Superior temporal gyrus (tissue), 1 donor: ENCODE measurements around the gene SMIM8.

ENCODE experiments used
- DNase-seq: peaks from one replicate; pipeline ENCODE4 v3.0.0-alpha.2; 2016; ENCODE audit errors: extremely low spot score

SMIM8 gene

DNA sequence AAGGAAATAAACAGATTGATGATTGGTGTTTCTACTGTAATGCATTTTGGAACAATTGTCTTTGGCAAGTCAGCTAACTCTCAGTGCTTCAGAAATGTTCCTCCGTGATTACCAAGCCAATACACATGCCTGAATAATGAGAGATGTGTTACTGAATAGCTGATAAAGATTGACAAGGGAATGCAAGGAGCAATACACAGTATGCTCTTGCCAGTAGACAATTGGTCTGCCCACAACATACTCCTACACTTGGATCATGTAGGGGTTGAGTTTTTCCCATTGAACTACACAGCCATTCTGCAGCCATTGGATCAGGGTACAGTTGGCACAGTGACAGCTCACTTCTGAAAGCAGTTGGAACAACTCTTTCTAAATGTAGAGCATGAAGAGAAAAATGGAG lies 12.3 kb downstream of the SMIM8 start:
- no peak for DNase-seq

DNA sequence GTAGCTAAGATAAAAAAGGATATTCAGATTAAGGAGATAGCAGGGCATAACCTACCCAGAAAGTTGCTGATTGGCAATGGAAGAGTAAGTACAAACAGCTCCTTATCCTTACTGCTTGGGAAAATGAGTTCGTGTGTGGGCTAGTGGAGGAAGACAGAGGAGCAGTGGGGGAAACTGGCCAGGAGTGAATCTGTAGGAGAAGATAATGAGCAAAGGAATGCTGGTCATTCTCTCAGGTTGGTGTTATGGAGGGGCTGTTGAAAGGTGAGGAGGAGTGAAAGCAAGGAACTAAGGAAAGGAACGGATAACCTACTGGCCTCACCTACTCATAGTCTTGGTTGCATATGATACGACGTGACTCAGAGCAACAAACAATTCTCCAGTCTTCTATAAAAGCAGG lies 14.0 kb downstream of the SMIM8 start:
- no peak for DNase-seq

DNA sequence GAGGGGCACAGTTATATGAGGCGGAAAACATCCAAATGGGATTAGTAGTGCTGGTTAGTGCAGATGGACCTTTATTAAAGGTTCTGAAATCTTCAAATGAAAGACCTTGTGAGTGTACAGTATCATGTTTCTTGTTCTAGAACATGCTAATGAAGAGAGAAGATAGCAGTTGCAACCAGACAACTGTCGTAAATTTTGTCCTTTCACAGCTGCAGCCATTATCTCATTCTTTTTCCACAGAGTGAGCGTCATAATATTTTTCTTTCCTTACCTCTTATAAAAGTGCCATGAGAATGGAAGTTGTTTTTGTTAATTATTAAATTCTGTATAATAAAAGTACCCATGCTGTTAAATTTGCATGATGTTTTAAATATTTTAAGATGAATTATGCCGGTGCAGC lies 17.8 kb downstream of the SMIM8 start:
- DNase-seq = no peak

DNA sequence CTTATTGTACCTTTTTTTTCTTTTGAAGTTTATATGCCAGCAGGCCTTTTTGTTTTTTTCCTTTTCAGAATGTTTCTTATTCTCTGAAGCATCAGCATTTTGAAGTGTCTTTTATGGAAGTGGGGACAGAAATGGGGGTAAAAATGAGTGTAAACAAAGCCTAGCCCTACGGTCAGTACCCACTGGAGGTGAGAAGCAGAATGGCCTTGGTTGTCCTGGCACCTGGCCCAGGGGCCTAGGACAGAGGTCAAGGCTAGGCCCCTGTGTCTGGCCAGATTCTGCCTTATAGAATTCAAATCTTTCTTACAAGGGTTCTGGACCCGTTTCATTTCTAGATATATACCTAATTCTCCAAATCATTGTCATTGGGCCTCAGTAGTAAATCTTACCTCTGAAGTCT lies 18.8 kb downstream of the SMIM8 start:
- no peak for DNase-seq

DNA sequence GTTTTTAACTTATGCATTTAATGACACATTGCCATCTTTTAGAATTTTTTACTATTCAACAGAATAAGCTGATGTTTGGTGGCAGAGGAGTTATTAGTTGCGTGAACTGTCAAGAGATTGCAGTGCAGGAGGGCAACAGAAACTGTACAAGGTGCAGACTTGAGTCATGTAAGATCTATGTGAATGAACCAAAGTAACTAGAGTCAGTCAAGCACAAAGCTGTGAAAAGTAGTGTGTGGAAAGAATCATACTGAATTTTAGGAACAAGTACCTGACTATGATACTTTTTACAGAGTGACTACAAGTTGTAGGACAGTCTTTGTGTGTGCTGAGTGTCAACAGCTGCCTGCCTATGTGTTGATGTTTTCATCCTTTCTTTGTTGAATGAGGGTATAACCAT lies 19.5 kb downstream of the SMIM8 start:
- DNase-seq = no peak

DNA sequence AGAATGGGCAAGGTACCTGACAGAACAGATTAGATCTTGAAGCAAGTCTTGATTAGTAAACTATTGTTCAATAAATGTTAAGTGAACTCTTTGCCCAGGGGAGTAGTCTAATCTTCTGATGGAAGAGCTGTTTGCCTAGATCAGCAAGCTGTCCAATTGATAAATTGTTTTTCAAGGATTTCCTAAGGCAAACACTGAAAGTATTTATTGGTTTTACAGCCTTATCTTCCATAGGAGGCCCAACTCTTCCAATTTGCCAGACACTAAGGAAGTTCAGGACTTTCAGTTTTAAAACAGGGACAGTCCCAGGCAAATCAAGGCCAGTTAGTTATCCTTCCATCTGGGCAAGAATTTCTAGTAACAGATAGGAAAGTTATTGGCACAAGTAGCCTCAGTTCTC lies 20.4 kb downstream of the SMIM8 start:
- DNase-seq = no peak

DNA sequence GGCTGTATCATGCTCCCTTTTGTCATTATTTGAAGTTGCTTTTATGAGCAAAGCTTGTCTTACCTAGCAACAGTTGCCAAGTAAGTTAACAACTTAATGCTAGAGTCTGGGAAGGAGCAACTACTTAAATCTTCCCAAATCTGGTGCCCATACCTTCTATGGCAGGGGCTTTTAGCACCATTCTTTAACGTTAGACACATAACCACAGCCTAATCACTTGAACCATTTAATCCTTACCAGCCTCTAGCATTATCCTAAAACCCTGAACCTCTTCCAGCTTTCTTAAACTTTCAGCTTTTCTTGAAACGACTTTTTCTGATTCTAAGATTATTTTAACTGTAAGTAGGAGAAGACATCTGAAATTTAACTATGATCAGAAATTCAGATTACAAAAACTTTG lies 22.3 kb downstream of the SMIM8 start, which contains the start of gene C6orf163:
Gene C6orf163, plus strand, starts transcription at position 83 of the 400 bp plus-strand sequence. Its CDS starts 287 bp downstream, at position 370.
- DNase-seq = no peak

DNA sequence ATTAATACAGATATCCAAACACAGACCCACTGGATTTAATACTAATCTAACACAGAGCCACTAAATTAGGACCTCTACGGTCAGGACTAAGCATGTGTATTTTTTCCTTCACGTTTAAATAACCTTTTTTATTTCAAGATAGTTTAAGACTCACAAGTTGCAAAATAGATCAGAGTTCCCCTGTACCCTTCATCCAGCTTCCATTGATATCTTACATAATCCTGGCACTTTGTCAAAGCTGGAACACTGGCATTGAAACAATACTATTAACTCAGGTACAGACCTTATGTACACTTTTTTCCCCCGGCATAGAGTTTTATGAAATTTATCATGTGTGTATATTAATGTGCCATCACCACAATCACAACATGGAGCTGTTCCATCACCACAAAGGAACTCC lies 24.3 kb downstream of the SMIM8 start:
- no peak for DNase-seq

DNA sequence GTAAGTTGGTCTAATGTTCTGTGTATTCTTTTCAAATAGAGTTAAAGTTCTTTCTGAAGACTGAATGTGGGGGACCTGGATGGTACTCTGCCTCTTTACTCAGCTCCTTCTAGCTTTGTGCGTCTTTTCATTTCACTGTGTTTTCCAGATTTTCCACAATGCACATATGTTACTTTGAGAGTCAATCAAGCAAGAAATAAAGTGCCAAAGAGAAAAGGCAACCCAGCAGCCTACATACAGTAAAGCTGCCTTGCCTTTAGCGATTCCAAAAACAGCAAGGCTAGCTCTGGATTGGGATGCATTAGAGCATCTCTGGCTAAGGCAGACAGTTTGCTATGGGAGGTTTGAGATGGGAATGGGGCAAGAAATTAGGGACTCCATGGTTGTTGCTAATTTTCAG lies 27.5 kb downstream of the SMIM8 start:
- no peak for DNase-seq

DNA sequence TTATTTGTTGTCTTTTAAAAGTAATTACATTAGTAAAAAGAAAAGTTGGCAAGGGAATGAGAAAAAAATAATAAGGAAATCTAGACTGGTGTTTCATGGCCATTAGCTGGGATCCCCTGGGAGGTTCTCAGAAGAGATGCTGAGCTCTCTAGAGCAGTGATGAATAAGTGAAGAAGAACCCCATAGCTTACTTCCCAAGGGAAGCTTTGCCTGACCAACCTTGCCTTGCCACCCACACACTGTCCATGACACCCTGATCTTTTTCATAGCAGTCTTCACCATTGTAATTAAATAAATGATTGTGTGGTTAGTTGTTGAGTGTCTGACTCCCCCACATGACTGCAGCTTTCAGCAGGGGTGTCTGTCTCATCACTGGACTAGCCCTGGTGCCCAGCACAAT lies 28.1 kb downstream of the SMIM8 start:
- no peak for DNase-seq

DNA sequence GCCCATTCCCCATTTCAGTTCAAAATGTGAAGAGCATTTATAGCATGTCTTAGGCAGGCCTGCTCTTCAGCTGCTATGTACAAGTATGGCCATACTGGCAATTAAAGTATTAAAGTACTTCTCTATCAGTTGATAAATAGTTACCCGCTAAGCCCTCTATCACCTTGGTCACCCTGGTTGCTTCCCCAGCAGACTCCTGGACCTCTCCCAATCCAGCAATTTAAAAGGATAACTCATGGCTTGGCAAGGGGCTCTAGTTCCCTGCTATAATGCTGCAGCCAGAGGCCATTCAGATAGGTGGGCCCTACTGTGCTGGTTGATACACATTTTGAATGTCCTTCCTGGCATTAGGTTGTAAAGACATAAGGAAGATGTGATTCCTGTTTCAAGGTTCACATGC lies 29.2 kb downstream of the SMIM8 start:
- DNase-seq = no peak

DNA sequence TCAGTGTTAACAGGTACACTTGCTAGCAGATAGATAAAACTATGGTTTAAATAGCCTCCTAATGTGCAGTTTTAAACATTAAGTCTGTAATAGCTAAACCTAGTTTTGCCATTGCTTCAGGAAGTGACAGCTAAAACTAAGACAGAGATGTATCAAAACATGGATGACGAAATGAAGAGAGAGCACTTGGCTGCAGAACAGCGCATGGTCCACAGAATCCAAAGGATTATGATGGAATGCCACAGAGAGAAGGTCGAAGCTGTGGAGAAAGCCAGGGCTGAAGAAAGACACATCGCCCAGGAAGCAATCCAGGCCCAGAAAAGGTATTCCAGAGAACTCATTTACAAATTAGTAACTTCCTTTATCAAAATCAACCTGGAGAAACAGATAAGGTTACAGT lies 33.8 kb downstream of the SMIM8 start:
- no peak for DNase-seq

DNA sequence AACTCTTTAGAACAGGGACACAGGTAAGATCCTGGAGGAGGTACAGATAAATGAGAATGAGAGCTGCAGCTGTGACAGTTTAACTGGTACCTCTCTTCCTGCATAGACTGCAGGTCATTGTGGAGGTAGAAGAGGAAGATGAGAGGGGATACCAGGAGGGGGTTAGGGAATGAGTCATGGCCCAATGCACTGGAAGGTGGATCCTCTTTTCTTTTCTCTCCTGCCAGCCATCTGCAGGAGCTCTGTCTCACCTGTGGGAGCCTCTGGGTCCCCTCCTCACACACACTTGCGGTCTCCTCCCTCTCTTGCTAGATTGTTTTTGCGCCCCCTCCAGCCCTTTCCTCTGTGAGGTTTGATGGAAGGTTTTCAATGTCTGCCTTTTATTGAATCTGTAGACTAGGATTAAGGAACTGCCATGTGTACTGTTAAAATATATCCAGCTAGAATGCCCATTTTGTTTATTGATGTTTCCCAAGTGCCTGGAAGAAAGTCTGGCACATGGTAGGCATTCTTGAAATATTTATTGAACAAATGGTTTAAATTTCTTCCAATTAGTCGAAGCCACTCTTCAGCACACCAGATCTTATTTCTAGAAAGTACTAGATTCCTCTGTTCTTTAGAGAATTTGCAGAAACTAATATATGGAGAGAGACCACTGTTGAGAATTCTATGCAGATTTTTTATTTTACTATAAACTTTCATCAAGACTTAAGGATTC lies 35.2 kb downstream of the SMIM8 start:
- no peak for DNase-seq

DNA sequence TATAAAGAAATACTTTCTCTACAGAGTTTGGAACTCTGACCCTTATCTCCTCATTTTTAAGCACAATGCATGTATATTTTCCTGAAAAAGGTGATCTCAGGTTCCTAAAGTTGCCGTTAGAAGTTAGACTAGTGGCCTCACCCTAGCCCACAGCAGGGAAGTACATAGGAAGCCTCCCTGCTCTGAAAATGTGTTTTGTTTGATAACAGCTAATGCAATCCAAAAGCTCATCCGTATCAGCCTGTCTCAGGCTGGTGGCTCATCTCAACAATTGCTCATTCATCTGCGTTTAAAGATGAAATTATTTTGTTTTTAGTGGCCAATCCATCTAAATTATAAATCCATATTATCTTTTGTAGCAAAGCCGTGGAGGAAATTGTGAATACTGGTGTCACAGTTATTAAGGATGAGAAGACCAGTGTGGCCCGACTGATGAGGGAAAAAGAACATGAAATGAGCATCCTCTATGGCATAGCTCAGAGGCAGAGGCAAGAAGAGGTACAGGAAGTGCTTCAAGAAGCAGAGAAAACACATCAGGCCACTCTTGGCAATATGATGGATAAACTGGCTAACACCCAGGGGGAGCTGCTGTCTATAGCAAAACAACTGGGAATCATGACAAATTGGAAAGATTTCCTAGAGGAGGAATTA lies 42.3 kb downstream of the SMIM8 start:
- no peak for DNase-seq

DNA sequence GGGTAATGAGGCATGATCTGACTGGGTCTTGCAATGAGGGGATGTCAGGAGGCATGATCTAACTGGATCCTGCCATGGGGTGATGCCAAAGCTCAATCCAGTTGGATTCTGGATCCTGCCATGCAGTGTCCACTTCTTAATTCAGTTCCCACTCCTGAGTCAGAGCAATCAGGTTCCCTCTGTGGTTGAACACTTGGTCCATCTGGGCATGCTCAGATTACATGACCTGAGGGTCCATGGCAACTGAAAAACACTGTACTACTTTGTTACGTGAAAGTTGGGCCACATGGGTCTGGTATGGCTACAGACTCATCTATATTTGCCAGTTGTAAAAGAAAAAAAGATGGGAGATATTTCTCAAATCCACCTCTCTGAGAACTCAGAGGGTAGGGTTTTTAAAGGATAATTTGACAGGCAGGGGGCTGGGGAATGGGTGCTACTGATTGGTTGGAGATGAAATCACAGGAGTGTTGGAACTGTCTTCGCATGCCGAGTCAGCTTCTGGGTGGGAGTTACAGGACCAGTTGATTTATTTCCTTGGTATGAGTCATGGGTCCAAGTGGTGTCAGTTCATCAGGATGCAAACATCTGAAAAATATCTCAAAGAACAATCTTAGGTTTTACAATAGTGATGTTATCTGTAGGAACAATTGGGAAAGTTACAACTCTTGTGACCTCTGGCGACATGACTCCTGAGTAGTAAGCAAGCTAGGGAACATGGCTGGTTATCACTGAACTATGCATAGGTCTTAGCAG lies 43.9 kb downstream of the SMIM8 start:
- no peak for DNase-seq

DNA sequence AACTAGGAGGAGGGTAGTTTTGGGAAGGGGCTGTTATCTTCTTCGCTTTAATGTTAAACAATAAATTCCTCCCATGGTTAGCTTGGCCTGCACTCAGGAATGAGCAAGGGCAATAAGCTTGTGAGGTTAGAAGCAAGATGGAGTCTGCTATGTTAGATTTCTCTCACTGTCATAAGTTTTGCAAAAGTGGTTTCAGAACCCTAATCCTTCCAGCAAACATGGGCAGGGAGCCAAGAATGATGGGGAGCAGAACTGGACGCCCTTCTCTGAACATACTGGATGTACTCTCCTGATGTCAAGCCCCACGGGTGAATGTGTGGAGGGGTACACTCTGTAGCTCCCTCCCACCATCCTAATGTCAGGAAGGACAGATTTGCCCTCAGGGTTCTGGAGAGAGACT lies 44.5 kb downstream of the SMIM8 start:
- no peak for DNase-seq

DNA sequence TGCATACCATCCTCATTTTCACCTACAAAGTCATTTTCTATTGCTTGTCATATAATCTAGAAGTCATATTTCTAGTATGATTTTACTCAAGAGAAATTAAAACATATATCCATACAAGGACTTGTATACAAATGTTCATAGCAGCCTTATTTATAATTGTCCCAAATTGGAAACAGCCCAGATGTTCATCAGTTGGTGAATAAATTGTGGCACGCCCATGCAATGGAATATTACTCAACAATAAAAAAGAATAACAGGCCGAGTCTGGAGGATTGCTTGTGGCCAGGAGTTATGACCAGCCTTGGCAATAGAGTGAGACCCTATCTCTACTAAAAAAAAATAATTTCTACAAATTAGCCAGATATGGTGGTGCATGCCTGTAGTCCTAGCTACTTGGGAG lies 51.0 kb downstream of the SMIM8 start:
- no peak for DNase-seq

DNA sequence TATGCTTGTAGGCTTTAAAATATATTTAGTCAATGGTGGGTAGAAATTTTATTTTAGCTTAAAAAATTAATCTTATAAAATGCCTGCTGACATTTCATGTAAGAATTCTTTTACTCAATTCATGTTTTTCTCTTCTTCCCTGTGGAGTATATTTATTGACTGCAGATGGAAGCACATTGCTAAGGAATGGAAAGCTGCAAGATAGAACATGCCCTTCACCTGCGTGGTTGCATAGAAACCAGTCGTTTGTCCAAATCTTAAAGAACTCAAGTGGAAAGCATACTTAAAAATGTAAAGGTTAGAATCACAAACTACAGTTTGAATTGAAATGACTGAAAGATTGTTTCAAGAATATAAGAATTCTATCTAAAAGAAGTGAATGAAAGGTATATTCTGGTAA lies 52.9 kb downstream of the SMIM8 start:
- no peak for DNase-seq

DNA sequence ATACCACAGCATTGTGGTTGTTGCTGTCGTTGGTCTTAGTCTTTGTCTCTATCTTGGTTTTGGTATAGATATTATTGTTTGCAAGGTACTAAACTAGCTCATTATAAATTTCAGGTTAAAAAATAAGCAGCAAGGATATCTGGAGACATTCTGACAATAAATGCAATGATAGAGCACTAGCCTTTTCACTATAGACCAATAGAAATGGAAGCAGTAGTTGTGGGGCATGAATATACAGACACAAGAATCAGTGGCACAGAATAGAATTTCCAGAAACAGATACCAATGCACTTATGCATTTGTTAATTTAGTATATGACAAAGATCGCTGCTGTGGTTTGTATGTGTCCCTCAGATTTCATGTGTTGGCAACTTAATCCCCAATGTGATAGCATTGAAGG lies 54.3 kb downstream of the SMIM8 start:
- no peak for DNase-seq

DNA sequence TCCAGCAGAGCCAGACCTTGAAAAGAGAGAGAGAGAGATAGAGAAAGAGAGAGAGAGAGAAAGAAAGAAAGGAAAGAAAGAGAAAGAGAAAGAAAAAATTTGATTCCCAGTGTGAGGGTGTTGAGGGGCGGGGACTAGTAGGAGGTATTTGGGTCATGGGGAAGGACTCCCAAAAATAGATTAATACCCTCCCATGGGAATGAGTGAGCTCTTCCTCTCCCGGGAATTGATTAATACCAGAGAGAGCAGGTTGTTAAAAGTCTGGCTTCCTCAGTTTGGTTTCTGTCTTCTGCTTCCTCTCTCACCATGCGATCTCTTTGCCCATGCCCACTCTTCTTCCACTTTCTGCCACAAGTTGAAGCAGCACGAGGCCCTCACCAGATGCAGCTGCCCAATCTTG lies 56.6 kb downstream of the SMIM8 start:
- no peak for DNase-seq

DNA sequence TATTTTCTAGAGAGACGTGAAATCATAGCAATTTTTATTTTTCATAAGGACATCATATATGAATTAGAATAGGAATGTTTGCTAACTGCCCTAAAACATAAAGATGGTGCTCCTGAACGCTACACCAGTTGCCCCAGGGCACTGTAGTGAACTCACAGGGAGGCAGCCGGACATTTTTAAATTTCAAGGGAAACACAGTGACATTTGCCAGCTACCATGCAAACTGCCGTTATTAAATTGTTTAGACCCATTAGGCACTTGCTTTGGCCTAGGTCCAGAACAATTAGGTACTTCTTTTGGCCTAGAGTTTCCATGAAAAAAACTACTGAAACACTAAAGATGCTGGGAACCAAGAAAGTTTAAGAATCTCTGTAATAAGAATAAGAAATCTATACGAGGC lies 60.5 kb downstream of the SMIM8 start:
- no peak for DNase-seq

DNA sequence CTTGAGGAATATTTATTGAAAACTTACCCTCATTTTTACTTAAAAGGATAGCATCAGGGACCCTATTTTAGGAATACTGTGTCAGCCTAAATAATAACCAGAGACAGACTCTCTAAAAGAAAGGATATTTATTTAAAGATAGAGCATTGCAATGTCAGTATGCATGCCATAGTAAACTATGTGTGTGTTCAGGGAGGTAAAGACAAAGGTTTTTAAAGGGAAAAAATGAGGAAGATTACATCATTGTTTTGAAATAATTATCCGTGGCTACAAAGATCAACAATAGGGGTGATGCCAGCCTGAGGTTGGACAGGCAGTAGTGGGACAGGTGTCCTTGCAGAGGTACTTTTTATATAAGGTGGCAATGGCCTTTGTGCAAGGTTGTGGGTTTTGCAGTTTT lies 61.6 kb downstream of the SMIM8 start:
- DNase-seq = no peak

DNA sequence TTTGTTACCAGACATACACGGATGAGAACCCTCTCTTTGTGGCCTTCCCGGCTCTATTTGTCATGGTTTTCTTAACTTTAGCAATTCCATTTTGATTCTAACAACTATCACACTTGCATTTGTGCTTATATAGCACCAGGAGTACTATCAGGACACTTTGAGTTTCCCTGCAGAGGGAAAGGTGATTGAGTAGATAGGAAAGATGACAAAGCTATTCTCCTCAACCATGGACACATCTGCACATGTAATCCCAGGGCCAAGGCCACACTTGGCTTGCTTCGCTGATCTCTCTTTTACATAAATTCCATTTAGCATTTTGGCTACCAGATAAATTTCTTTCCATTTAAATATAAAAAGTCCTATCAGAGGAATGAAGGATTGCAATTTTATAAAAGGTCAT lies 62.1 kb downstream of the SMIM8 start:
- no peak for DNase-seq
